H1 (cell line): Measurements from ENCODE around the gene MYL6B. TPM values are rescaled to one million over a fixed set of nuclear protein-coding genes. Genes with fewer than 3 reads are reported as not detected.

ENCODE experiments used
- CHD2 ChIP-seq: IDR thresholded peaks from 2 replicates; pipeline ENCODE4 v1.6.1; 2012; ENCODE audit warnings: low read length, improper control_type of control experiment
- E2F6 ChIP-seq: IDR thresholded peaks from 2 replicates; pipeline ENCODE4 v1.6.1; 2012; ENCODE audit warnings: inconsistent platforms
- JUN ChIP-seq: IDR thresholded peaks from 2 replicates; pipeline ENCODE4 v1.6.1; 2011; ENCODE audit warnings: low read depth, mild to moderate bottlenecking, improper control_type of control experiment, low read length
- POLR2A ChIP-seq, 2 experiments: IDR thresholded peaks; 1 replicate in 1 of 2; 2 replicates in 1 of 2; pipeline ENCODE4 v1.6.1; 2011; ENCODE audit warnings: low read depth in 2 of 2, low read length in 2 of 2, mild to moderate bottlenecking in 2 of 2; ENCODE audit errors: control extremely low read depth in 1 of 2
- POU5F1 ChIP-seq: IDR thresholded peaks from 2 replicates; pipeline ENCODE4 v1.6.1; 2011; ENCODE audit warnings: low read depth, mild to moderate bottlenecking, low read length, moderate library complexity
- RNF2 ChIP-seq: fragments of 200-900, 300-1000 bp; sonication (generic); IDR thresholded peaks from 2 replicates; pipeline ENCODE4 v1.7.1; 2016; ENCODE audit warnings: borderline replicate concordance, low read depth, mild to moderate bottlenecking, antibody characterized with exemption, low read length; ENCODE audit not compliant: poor library complexity, severe bottlenecking; ENCODE audit errors: missing control alignments
- SIN3A ChIP-seq, 2 experiments: IDR thresholded peaks in 1 of 2; conservative IDR thresholded peaks in 1 of 2; 2 replicates each; pipeline ENCODE4 v1.6.1; 2011 to 2012; ENCODE audit warnings: low read length in 2 of 2, improper control_type of control experiment in 1 of 2, low read depth in 1 of 2, mild to moderate bottlenecking in 1 of 2
- polyA plus RNA-seq, 7 experiments: library from polyadenylated mRNA; depleted of rRNA in 3 of 7; stranded (reverse) in 5 of 7; unstranded in 2 of 7; fragments of >200 nt in 5 of 7; fragments of 200-250 nt in 2 of 7; gene quantifications; 1 replicate in 5 of 7; 2 replicates in 1 of 7; 4 replicates in 1 of 7; pipeline versions ENCODE4 v1.2.1 to v1.2.3, GENCODE V29; 2011 to 2013; ENCODE audit warnings: missing spikeins in 2 of 7, mixed read lengths in 2 of 7
- total RNA-seq: library from RNA; stranded (reverse); fragmentation: NEBNext Ultra II Directional; extraction: Animal tissue kit (Norgen Biotek cat#: 25700); gene quantifications from 2 replicates; pipeline ENCODE4 v1.2.1, GENCODE V29; 2021

Gene MYL6B
- total and polyA plus RNA-seq, 2 of the 8 experiments (the other 6 are each of a cell fraction or from before 2014, with no cell fraction given), result 163 to 202 TPM

- no peak for TF ChIP-seq E2F6
- TF ChIP-seq CHD2, result no peak
- TF ChIP-seq SIN3A (conservative IDR thresholded peaks at IDR 0.05 in 1 of 2, IDR thresholded peaks at IDR 0.05 in 1 of 2; ENCODE audit: low read depth in 1 of 2, low read length in 2 of 2), result no peak
- no peak for TF ChIP-seq RNF2
- TF ChIP-seq JUN, result no peak
- TF ChIP-seq POU5F1, result no peak
- no peak for TF ChIP-seq POLR2A (IDR thresholded peaks at IDR 0.05; ENCODE audit: control extremely low read depth in 1 of 2, low read depth in 2 of 2, low read length in 2 of 2)
Measured at GRCh38 chr12:56197921-56198635, 45.7 kb downstream of the MYL6B start (continued).
